Measurements from ENCODE around the gene DLL1. TPM values are rescaled to one million over a fixed set of nuclear protein-coding genes. Genes with fewer than 3 reads are reported as not detected.

The DLL1 gene
- total and polyA plus RNA-seq, 8 donors = 3.4 to 38.5 (median 5.8) TPM; not detected in 1

GRCh38 chr6:170247178-170247701 is 43.6 kb downstream of the DLL1 start:
- no peaks in the 10 kb centered on the region for H3K36me3 ChIP-seq
- DNase-seq = peak; percentile 47 to 68

GRCh38 chr6:170245475-170245992 is 45.3 kb downstream of the DLL1 start:
- no peaks in the 10 kb centered on the region for H3K9me3 ChIP-seq
- no peak overlapping the region for H3K4me3 ChIP-seq
- intact Hi-C loops (cut with DNase I; ENCODE audit: low total_unique reads) = no loop called here
- DNase-seq = no peak
- H3K36me3 ChIP-seq = no peaks in the 10 kb centered on the region
- H3K27ac ChIP-seq = no peak overlapping the region
- peaks cover 0 to 23% (median 6%) of the 10 kb centered on the region in 4 donors for H3K4me1 ChIP-seq
- no peak for TF ChIP-seq POLR2A (IDR thresholded peaks at IDR 0.05)
- TF ChIP-seq POLR2AphosphoS5 (IDR thresholded peaks at IDR 0.05) = no peak
- TF ChIP-seq EP300 (IDR thresholded peaks at IDR 0.05) = no peak
- TF ChIP-seq CTCF (IDR thresholded peaks at IDR 0.05) = no peak
- H3K27me3 ChIP-seq = peaks cover 0 to 46% (median 0%) of the 10 kb centered on the region in 3 donors
- 84 to 92% (median 86%) methylated on average over 18 to 23 of the region's 23 CpGs for WGBS, 5 donors

More at GRCh38 chr6:170247178-170247701, 43.6 kb downstream of the DLL1 start:
- 20 to 66% (median 41%) methylated on average over 13 to 22 of the region's 22 CpGs for WGBS, 5 donors
- H3K9me3 ChIP-seq = no peaks in the 10 kb centered on the region
- H3K4me3 ChIP-seq = no peak overlapping the region
- H3K4me1 ChIP-seq = peaks cover 0 to 23% (median 6%) of the 10 kb centered on the region in 4 donors
- intact Hi-C loops (cut with DNase I; ENCODE audit: low total_unique reads) = no loop called here
- H3K27me3 ChIP-seq = peaks cover 0 to 50% (median 0%) of the 10 kb centered on the region in 3 donors
- TF ChIP-seq POLR2A (IDR thresholded peaks at IDR 0.05) (no peak), CTCF (IDR thresholded peaks at IDR 0.05) (no peak), POLR2AphosphoS5 (IDR thresholded peaks at IDR 0.05) (no peak), EP300 (IDR thresholded peaks at IDR 0.05) (no peak)
- no peak overlapping the region for H3K27ac ChIP-seq

GRCh38 chr6:170244721-170245474 is 46.0 kb downstream of the DLL1 start:
- Histone ChIP-seq H3K4me3 (no peak overlapping the region), H3K27me3 (peaks cover 0 to 46% (median 0%) of the 10 kb centered on the region in 3 donors), H3K4me1 (peaks cover 0 to 23% (median 6%) of the 10 kb centered on the region in 4 donors), H3K36me3 (no peaks in the 10 kb centered on the region), H3K27ac (no peak overlapping the region), H3K9me3 (no peaks in the 10 kb centered on the region)
- 66 to 74% (median 70%) methylated on average over 24 to 26 of the region's 26 CpGs for WGBS, 5 donors
- intact Hi-C loops (cut with DNase I; ENCODE audit: low total_unique reads) = no loop called here
- TF ChIP-seq POLR2AphosphoS5 (IDR thresholded peaks at IDR 0.05) = no peak
- TF ChIP-seq POLR2A (IDR thresholded peaks at IDR 0.05) = no peak
- no peak for TF ChIP-seq EP300 (IDR thresholded peaks at IDR 0.05)
- TF ChIP-seq CTCF (IDR thresholded peaks at IDR 0.05) = no peak
- no peak for DNase-seq

GRCh38 chr6:170243791-170244291 is 47.0 kb downstream of the DLL1 start:
- H3K27ac ChIP-seq = no peak overlapping the region
- H3K4me1 ChIP-seq = peaks cover 0 to 23% (median 6%) of the 10 kb centered on the region in 4 donors
- intact Hi-C loops (cut with DNase I; ENCODE audit: low total_unique reads) = no loop called here
- peak in 1 of 2 donors; percentile 80 for DNase-seq
- no peaks in the 10 kb centered on the region for H3K9me3 ChIP-seq
- H3K27me3 ChIP-seq = peaks cover 0 to 44% (median 0%) of the 10 kb centered on the region in 3 donors
- H3K4me3 ChIP-seq = no peak overlapping the region
- 41 to 49% (median 46%) methylated on average over 21 of the region's 21 CpGs for WGBS, 5 donors
- H3K36me3 ChIP-seq = no peaks in the 10 kb centered on the region
- TF ChIP-seq EP300 (IDR thresholded peaks at IDR 0.05) (no peak), POLR2A (IDR thresholded peaks at IDR 0.05) (no peak), POLR2AphosphoS5 (IDR thresholded peaks at IDR 0.05) (no peak), CTCF (IDR thresholded peaks at IDR 0.05) (no peak)

Data from stomach (tissue), 9 donors.